KMS-11 (cell line): Measurements from ENCODE around the gene RAPGEF5.

Experiments
- H2AFZ ChIP-seq: fragments of 200-600 bp; sonication (generic); 2 replicates; pipeline ENCODE4 v1.6.1; 2016; ENCODE audit warnings: antibody characterized with exemption, mixed run types, low read depth
- H3K27ac ChIP-seq: fragments of 200-600 bp; sonication (generic); 2 replicates; pipeline ENCODE4 v1.6.1; 2016; ENCODE audit warnings: mild to moderate bottlenecking, mixed run types
- H3K27me3 ChIP-seq: fragments of 200-600 bp; sonication (generic); 2 replicates; pipeline ENCODE4 v1.6.1; 2017; ENCODE audit warnings: mild to moderate bottlenecking, low read depth, mixed run types, moderate library complexity; ENCODE audit not compliant: insufficient read depth
- H3K36me3 ChIP-seq: fragments of 200-600 bp; sonication (generic); 2 replicates; pipeline ENCODE4 v1.6.1; 2017; ENCODE audit warnings: mild to moderate bottlenecking, mixed run types; ENCODE audit not compliant: insufficient read depth
- H3K4me1 ChIP-seq: fragments of 200-600 bp; sonication (generic); 2 replicates; pipeline ENCODE4 v1.6.1; 2016; ENCODE audit warnings: mild to moderate bottlenecking, low read depth, mixed run types; ENCODE audit not compliant: poor library complexity, severe bottlenecking
- H3K4me2 ChIP-seq: fragments of 200-600 bp; sonication (generic); 2 replicates; pipeline ENCODE4 v1.7.0; 2016; ENCODE audit warnings: mild to moderate bottlenecking, mixed run types
- H3K4me3 ChIP-seq: fragments of 200-600 bp; sonication (generic); IDR thresholded peaks from 2 replicates; pipeline ENCODE4 v1.6.1; 2017; ENCODE audit warnings: low read depth, low read length, mixed read lengths; ENCODE audit not compliant: insufficient read depth
- H3K79me2 ChIP-seq: fragments of 200-600 bp; sonication (generic); 2 replicates; pipeline ENCODE4 v1.6.1; 2016; ENCODE audit warnings: low read depth, mixed run types; ENCODE audit not compliant: insufficient read depth
- H3K9ac ChIP-seq: fragments of 200-600 bp; sonication (generic); 2 replicates; pipeline ENCODE4 v1.6.1; 2016; ENCODE audit warnings: mild to moderate bottlenecking, mixed run types
- H4K20me1 ChIP-seq: fragments of 200-600 bp; sonication (generic); 2 replicates; pipeline ENCODE4 v1.6.1; 2016; ENCODE audit warnings: mild to moderate bottlenecking, mixed run types; ENCODE audit not compliant: insufficient read depth
- TF ChIP-seq, protein P1 (sequence below): fragments of 200-600 bp; sonication (generic); conservative IDR thresholded peaks from 2 replicates; pipeline ENCODE4 v1.6.1; 2017; ENCODE audit warnings: low read depth, mild to moderate bottlenecking, antibody characterized with exemption, low read length, moderate library complexity, mixed read lengths

Gene RAPGEF5

DNA sequence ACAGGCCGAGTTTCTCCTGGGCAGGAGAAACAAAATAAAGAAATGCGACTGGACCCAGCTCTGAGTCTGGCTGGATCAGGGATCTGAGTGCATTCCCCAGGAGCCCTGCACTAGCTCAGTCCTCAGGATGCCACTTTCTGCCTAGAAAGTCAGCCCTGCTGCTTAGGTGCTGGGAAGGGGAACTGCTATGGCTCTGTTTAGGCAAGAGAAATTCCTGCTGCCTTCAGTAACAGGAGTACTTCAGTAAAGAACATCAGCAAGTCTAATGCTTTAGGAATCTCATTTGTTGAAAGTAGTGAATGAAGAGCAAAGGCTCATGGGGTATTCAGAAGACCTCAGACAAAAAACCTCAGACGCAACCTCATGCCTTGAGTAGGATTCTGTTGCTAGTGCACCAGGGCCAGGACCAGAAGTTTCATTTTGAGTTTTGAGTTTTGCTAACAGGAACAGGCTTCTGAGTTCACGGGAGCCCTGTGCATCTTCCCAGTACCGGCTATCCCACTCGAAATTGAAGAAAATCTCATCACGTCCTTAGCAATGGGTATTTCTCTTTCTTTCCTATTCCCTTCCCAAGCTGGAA is 240.4 kb downstream of the RAPGEF5 start:
- Histone ChIP-seq H3K4me1 (no peaks in the 10 kb centered on the region), H2AFZ (no peak overlapping the region), H3K9ac (no peak overlapping the region), H3K36me3 (no peaks in the 10 kb centered on the region), H4K20me1 (no peaks in the 10 kb centered on the region), H3K27ac (no peak overlapping the region), H3K27me3 (no peaks in the 10 kb centered on the region), H3K79me2 (no peaks in the 10 kb centered on the region), H3K4me3 (no peak overlapping the region), H3K4me2 (no peak overlapping the region)
- TF ChIP-seq, protein P1, sequence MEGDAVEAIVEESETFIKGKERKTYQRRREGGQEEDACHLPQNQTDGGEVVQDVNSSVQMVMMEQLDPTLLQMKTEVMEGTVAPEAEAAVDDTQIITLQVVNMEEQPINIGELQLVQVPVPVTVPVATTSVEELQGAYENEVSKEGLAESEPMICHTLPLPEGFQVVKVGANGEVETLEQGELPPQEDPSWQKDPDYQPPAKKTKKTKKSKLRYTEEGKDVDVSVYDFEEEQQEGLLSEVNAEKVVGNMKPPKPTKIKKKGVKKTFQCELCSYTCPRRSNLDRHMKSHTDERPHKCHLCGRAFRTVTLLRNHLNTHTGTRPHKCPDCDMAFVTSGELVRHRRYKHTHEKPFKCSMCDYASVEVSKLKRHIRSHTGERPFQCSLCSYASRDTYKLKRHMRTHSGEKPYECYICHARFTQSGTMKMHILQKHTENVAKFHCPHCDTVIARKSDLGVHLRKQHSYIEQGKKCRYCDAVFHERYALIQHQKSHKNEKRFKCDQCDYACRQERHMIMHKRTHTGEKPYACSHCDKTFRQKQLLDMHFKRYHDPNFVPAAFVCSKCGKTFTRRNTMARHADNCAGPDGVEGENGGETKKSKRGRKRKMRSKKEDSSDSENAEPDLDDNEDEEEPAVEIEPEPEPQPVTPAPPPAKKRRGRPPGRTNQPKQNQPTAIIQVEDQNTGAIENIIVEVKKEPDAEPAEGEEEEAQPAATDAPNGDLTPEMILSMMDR = no peak

DNA sequence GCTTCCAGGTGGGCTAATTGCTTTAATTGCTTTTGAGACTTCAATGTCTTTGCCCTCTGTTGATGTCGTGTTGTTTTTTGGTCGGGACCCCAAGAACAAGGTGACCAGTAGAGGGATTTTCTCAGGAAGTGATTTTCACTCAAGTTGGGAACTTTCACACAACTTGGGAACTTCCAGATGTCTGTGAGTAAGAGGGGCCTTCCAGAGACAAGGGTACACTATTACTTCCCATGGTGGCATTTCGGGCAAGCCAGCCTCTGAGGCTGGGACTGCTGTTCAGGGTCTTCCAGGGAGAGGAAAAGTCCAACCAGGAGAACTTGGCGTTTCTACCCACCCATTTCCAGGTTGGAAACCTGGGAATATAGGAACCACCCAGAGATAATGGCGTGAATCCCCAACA is 241.3 kb downstream of the RAPGEF5 start:
- TF ChIP-seq, protein P1 = no peak

GRCh38 chr7:22114440-22114981 is 242.4 kb downstream of the RAPGEF5 start:
- Histone ChIP-seq H3K4me1 (peaks cover 19% of the 10 kb centered on the region), H3K27ac (no peak overlapping the region), H3K27me3 (no peaks in the 10 kb centered on the region), H3K4me3 (no peak overlapping the region), H4K20me1 (no peaks in the 10 kb centered on the region), H2AFZ (no peak overlapping the region), H3K4me2 (no peak overlapping the region), H3K36me3 (no peaks in the 10 kb centered on the region), H3K9ac (no peak overlapping the region), H3K79me2 (no peaks in the 10 kb centered on the region)
- TF ChIP-seq, protein P1 = no peak

More for the DNA sequence above, 241.3 kb downstream of the RAPGEF5 start:
- Histone ChIP-seq H3K27ac (no peak overlapping the region), H3K36me3 (no peaks in the 10 kb centered on the region), H2AFZ (no peak overlapping the region), H3K79me2 (no peaks in the 10 kb centered on the region), H3K4me1 (peaks cover 8% of the 10 kb centered on the region), H4K20me1 (no peaks in the 10 kb centered on the region), H3K27me3 (no peaks in the 10 kb centered on the region), H3K4me3 (no peak overlapping the region), H3K9ac (no peak overlapping the region), H3K4me2 (no peak overlapping the region)

GRCh38 chr7:22113041-22113440 is 243.9 kb downstream of the RAPGEF5 start:
- Histone ChIP-seq H3K36me3 (no peaks in the 10 kb centered on the region), H3K4me3 (no peak overlapping the region), H2AFZ (no peak overlapping the region), H3K27me3 (no peaks in the 10 kb centered on the region), H3K9ac (no peak overlapping the region), H3K4me1 (peaks cover 19% of the 10 kb centered on the region), H3K27ac (no peak overlapping the region), H3K4me2 (no peak overlapping the region), H4K20me1 (no peaks in the 10 kb centered on the region), H3K79me2 (no peaks in the 10 kb centered on the region)
- TF ChIP-seq, protein P1 = no peak
